ENCODE measurements around the gene MBD3L3. TPM values are rescaled to one million over a fixed set of nuclear protein-coding genes. Genes with fewer than 3 reads are reported as not detected.

MBD3L3 gene
- total and polyA plus RNA-seq, 10 of the 15 experiments (the other 5 are each of a cell fraction or from before 2014, with no cell fraction given) = not detected

GRCh38 chr19:7069042-7069903 is 10.8 kb upstream of the MBD3L3 start, which contains the start of gene ZNF557 (continued):
- no peak for TF ChIP-seq FOXM1 (IDR thresholded peaks at IDR 0.05; ENCODE audit: low read depth, low read length)
- peak; percentile 81 for TF ChIP-seq HDGF (IDR thresholded peaks at IDR 0.05)
- TF ChIP-seq ZNF384 (IDR thresholded peaks at IDR 0.05; ENCODE audit: borderline replicate concordance, low read depth, low read length) = peak; percentile 10; the same call in 1 of the 2 replicates
- peak; percentile 93 for TF ChIP-seq SIN3A (IDR thresholded peaks at IDR 0.05; ENCODE audit: low read depth, low read length)
- TF ChIP-seq HDAC6 (IDR thresholded peaks at IDR 0.05; ENCODE audit: unreplicated experiment) = no peak
- TF ChIP-seq CREB1 (IDR thresholded peaks at IDR 0.05; ENCODE audit: low read depth) = 0 out of 2 replicates have a peak, but pooled peaks have one; percentile 38
- no peak for TF ChIP-seq NFYA (IDR thresholded peaks at IDR 0.05; ENCODE audit: borderline replicate concordance, low read depth, low read length)
- no peak for TF ChIP-seq RFX5 (IDR thresholded peaks at IDR 0.05; ENCODE audit: low read depth, low read length)
- TF ChIP-seq NKRF (conservative IDR thresholded peaks at IDR 0.05) = peak; percentile 94
- TF ChIP-seq NFXL1 (IDR thresholded peaks at IDR 0.05; ENCODE audit: borderline replicate concordance) = no peak
- TF ChIP-seq RUNX3 (IDR thresholded peaks at IDR 0.05; ENCODE audit: low read length) = peak; percentile 68
- TF ChIP-seq FOS (IDR thresholded peaks at IDR 0.05; ENCODE audit: borderline replicate concordance, extremely low read depth, insufficient read length) = no peak
- TF ChIP-seq EP300 (IDR thresholded peaks at IDR 0.05; ENCODE audit: borderline replicate concordance in 1 of 2, control insufficient read depth in 1 of 2, low read depth in 2 of 2, low read length in 2 of 2) = no peak
- TF ChIP-seq TAF1 (IDR thresholded peaks at IDR 0.05; ENCODE audit: borderline replicate concordance, low read depth, low read length) = peak; percentile 95
- no peak for TF ChIP-seq ZZZ3 (IDR thresholded peaks at IDR 0.05; ENCODE audit: control insufficient read depth, insufficient read length, low read depth)
- no peak for TF ChIP-seq USF2 (IDR thresholded peaks at IDR 0.05; ENCODE audit: borderline replicate concordance, low read depth, low read length)
- no peak for TF ChIP-seq NRF1 (conservative IDR thresholded peaks at IDR 0.05; ENCODE audit: low read depth, low read length)
- no peak for TF ChIP-seq BRCA1 (IDR thresholded peaks at IDR 0.05; ENCODE audit: low read depth, low read length)
- TF ChIP-seq E4F1 (IDR thresholded peaks at IDR 0.05; ENCODE audit: borderline replicate concordance, partially characterized antibody) = peak; percentile 77
- no peak for TF ChIP-seq EZH2 (IDR thresholded peaks at IDR 0.05; ENCODE audit: borderline replicate concordance, control insufficient read depth, low read depth, low read length)
- TF ChIP-seq ZNF217 (IDR thresholded peaks at IDR 0.05) = no peak
- TF ChIP-seq MYC (IDR thresholded peaks at IDR 0.05; ENCODE audit: insufficient read depth, insufficient read length, insufficient replicate concordance, low read length, severe bottlenecking) = no peak

All from GM12878 (cell line).